H9 (cell line): Measurements from ENCODE around the gene MED20. TPM values are rescaled to one million over a fixed set of nuclear protein-coding genes. Genes with fewer than 3 reads are reported as not detected.

Experiments used
- DNase-seq: peaks from one replicate; pipeline ENCODE4 v3.0.0-alpha.2; 2017
- H2AFZ ChIP-seq: one replicate; pipeline ENCODE4 v1.6.1; 2013; ENCODE audit warnings: mild to moderate bottlenecking, low read length, control low read depth, moderate library complexity
- H2AK5ac ChIP-seq: 2 replicates; pipeline ENCODE4 v1.6.1; 2013; ENCODE audit warnings: low read length, control low read depth, mixed read lengths; ENCODE audit not compliant: insufficient read length
- H2BK120ac ChIP-seq: one replicate; pipeline ENCODE4 v1.6.1; 2013; ENCODE audit warnings: low read depth, mild to moderate bottlenecking, low read length, control low read depth, inconsistent platforms; ENCODE audit not compliant: poor library complexity, severe bottlenecking
- H2BK12ac ChIP-seq: 2 replicates; pipeline ENCODE4 v1.6.1; 2013; ENCODE audit warnings: low read length, control low read depth, mixed read lengths, low read depth; ENCODE audit not compliant: insufficient read length
- H2BK15ac ChIP-seq: 2 replicates; pipeline ENCODE4 v1.6.1; 2013; ENCODE audit warnings: low read depth, low read length, control low read depth
- H2BK20ac ChIP-seq: one replicate; pipeline ENCODE4 v1.6.1; 2013; ENCODE audit warnings: low read depth, mild to moderate bottlenecking, low read length, control low read depth, inconsistent platforms; ENCODE audit not compliant: poor library complexity, severe bottlenecking
- H2BK5ac ChIP-seq: 2 replicates; pipeline ENCODE4 v1.6.1; 2013; ENCODE audit warnings: low read length, control low read depth, mixed read lengths; ENCODE audit not compliant: insufficient read length
- H3K14ac ChIP-seq: 2 replicates; pipeline ENCODE4 v1.6.1; 2013; ENCODE audit warnings: low read length, control low read depth; ENCODE audit not compliant: insufficient read depth
- H3K18ac ChIP-seq: 2 replicates; pipeline ENCODE4 v1.6.1; 2013; ENCODE audit warnings: low read depth, mild to moderate bottlenecking, mixed read lengths, low read length, control low read depth; ENCODE audit not compliant: insufficient read length
- H3K23ac ChIP-seq: 2 replicates; pipeline ENCODE4 v1.6.1; 2013; ENCODE audit warnings: low read length, control low read depth, mixed read lengths, low read depth; ENCODE audit not compliant: insufficient read length
- H3K23me2 ChIP-seq: 2 replicates; pipeline ENCODE4 v1.6.1; 2013; ENCODE audit warnings: low read depth, mild to moderate bottlenecking, mixed read lengths, low read length, control low read depth; ENCODE audit not compliant: insufficient read length, poor library complexity, severe bottlenecking
- H3K27ac ChIP-seq: 2 replicates; pipeline ENCODE4 v1.5.1; 2013; ENCODE audit warnings: low read length, control low read depth, mixed read lengths, low read depth; ENCODE audit not compliant: insufficient read length
- H3K27me3 ChIP-seq: 2 replicates; pipeline ENCODE4 v1.6.1; 2013; ENCODE audit warnings: low read length, control low read depth, inconsistent platforms; ENCODE audit not compliant: insufficient read depth
- H3K4ac ChIP-seq: 2 replicates; pipeline ENCODE4 v1.6.1; 2013; ENCODE audit warnings: low read depth, mild to moderate bottlenecking, control low read depth, inconsistent platforms, low read length, moderate library complexity
- H3K4me1 ChIP-seq: 2 replicates; pipeline ENCODE4 v1.6.1; 2013; ENCODE audit warnings: low read length, control low read depth, inconsistent platforms; ENCODE audit not compliant: insufficient read depth
- H3K4me2 ChIP-seq: 2 replicates; pipeline ENCODE4 v1.6.1; 2013; ENCODE audit warnings: low read length, control low read depth, mixed read lengths; ENCODE audit not compliant: insufficient read length, insufficient read depth
- H3K56ac ChIP-seq: 2 replicates; pipeline ENCODE4 v1.6.1; 2013; ENCODE audit warnings: low read depth, mild to moderate bottlenecking, mixed read lengths, low read length, control low read depth; ENCODE audit not compliant: insufficient read length
- H3K79me1 ChIP-seq: 2 replicates; pipeline ENCODE4 v1.6.1; 2013; ENCODE audit warnings: low read depth, mild to moderate bottlenecking, moderate library complexity, low read length, control low read depth, inconsistent platforms; ENCODE audit not compliant: insufficient read depth, poor library complexity, severe bottlenecking
- H3K79me2 ChIP-seq: 2 replicates; pipeline ENCODE4 v1.6.1; 2013; ENCODE audit warnings: low read length, control low read depth, inconsistent platforms; ENCODE audit not compliant: insufficient read depth
- H3K9ac ChIP-seq: 2 replicates; pipeline ENCODE4 v1.6.1; 2013; ENCODE audit warnings: low read length, control low read depth, mixed read lengths; ENCODE audit not compliant: insufficient read length; ENCODE audit errors: extremely low read depth
- H3K9me3 ChIP-seq: one replicate; pipeline ENCODE4 v1.6.1; 2013; ENCODE audit warnings: low read depth, low read length, inconsistent platforms; ENCODE audit not compliant: control insufficient read depth
- H3T11ph ChIP-seq: one replicate; pipeline ENCODE4 v1.6.1; 2013; ENCODE audit warnings: mild to moderate bottlenecking, low read length, control low read depth, inconsistent platforms
- H4K20me1 ChIP-seq: one replicate; pipeline ENCODE4 v1.6.1; 2013; ENCODE audit not compliant: control insufficient read depth, insufficient read length, insufficient read depth
- H4K5ac ChIP-seq: 2 replicates; pipeline ENCODE4 v1.6.1; 2013; ENCODE audit warnings: low read depth, mild to moderate bottlenecking, mixed read lengths, low read length, control low read depth; ENCODE audit not compliant: insufficient read length
- H4K8ac ChIP-seq: replicated peaks from 2 replicates; pipeline ENCODE4 v1.6.1; 2013; ENCODE audit warnings: low read length, control low read depth, mixed read lengths, low read depth; ENCODE audit not compliant: insufficient read length
- H4K91ac ChIP-seq: 2 replicates; pipeline ENCODE4 v1.6.1; 2013; ENCODE audit warnings: low read depth, mild to moderate bottlenecking, moderate library complexity, mixed read lengths, low read length, control low read depth; ENCODE audit not compliant: insufficient read length
- H3K27ac Mint-ChIP-seq, 3 experiments: 2 replicates in 2 of 3; 3 replicates in 1 of 3; pipeline ENCODE4 v1.8.0; 2020 to 2021; ENCODE audit warnings: mixed read lengths in 3 of 3, mild to moderate bottlenecking in 1 of 3, moderate library complexity in 1 of 3
- H3K27me3 Mint-ChIP-seq: 2 replicates; pipeline ENCODE4 v1.8.0; 2021; ENCODE audit warnings: low read depth, mild to moderate bottlenecking, moderate library complexity, mixed read lengths
- H3K36me3 Mint-ChIP-seq, 3 experiments: 2 replicates in 2 of 3; 3 replicates in 1 of 3; pipeline ENCODE4 v1.8.0; 2020 to 2021; ENCODE audit warnings: low read depth in 3 of 3, mixed read lengths in 3 of 3; ENCODE audit not compliant: insufficient read depth in 1 of 3
- H3K4me1 Mint-ChIP-seq, 2 experiments: 2 replicates each; pipeline ENCODE4 v1.8.0; 2020; ENCODE audit warnings: mixed read lengths in 2 of 2
- H3K4me3 Mint-ChIP-seq, 2 experiments: 2 replicates in 1 of 2; 3 replicates in 1 of 2; pipeline ENCODE4 v1.8.0; 2020 to 2021; ENCODE audit warnings: mild to moderate bottlenecking in 2 of 2, mixed read lengths in 2 of 2, moderate library complexity in 1 of 2
- H3K9me3 Mint-ChIP-seq, 2 experiments: 2 replicates in 1 of 2; 3 replicates in 1 of 2; pipeline ENCODE4 v1.8.0; 2020; ENCODE audit warnings: mild to moderate bottlenecking in 2 of 2, mixed read lengths in 2 of 2, moderate library complexity in 1 of 2
- CTCF ChIP-seq: fragments of 200-600 bp; sonication (generic); conservative IDR thresholded peaks from 3 replicates; pipeline ENCODE4 v1.8.0; 2021; ENCODE audit warnings: antibody characterized with exemption, mild to moderate bottlenecking
- WGBS: extraction: QIAGEN DNeasy Blood & Tissue Kit; methylation state at CpG from one replicate; pipeline ENCODE4 v1.1.7; 2013; ENCODE audit warnings: missing lambda C conversion rate, low lambda C conversion rate, mixed read lengths; ENCODE audit not compliant: insufficient read length; ENCODE audit errors: extremely low coverage; 5-methylcytosine and 5-hydroxymethylcytosine counted together
- total RNA-seq: library from RNA; stranded (reverse); gene quantifications from 2 replicates; pipeline ENCODE4 v1.2.1, GENCODE V29; 2021

MED20 gene
- total RNA-seq, 1 experiment from 2014 or later = 28.9 TPM

GRCh38 chr6:41858703-41859102, 62.2 kb downstream of the MED20 start:
- Histone ChIP-seq H4K5ac (no peak overlapping the region), H2BK12ac (no peak overlapping the region), H3K79me1 (no peaks in the 10 kb centered on the region), H3K27ac (no peak overlapping the region), H2BK5ac (no peak overlapping the region), H2BK120ac (no peak overlapping the region), H3K4me2 (no peak overlapping the region), H3K18ac (no peak overlapping the region), H3K14ac (no peak overlapping the region), H3K4me1 (no peaks in the 10 kb centered on the region), H2BK20ac (no peak overlapping the region), H3K79me2 (no peaks in the 10 kb centered on the region), H3K4ac (no peak overlapping the region), H2AFZ (no peak overlapping the region), H3K23ac (no peak overlapping the region), H3K9ac (no peak overlapping the region), H3K23me2 (no peaks in the 10 kb centered on the region), H2BK15ac (no peak overlapping the region), H3K56ac (no peak overlapping the region), H3K27me3 (no peaks in the 10 kb centered on the region), H4K91ac (no peak overlapping the region), H2AK5ac (no peak overlapping the region), H3K9me3 (no peaks in the 10 kb centered on the region), H4K8ac (no peak overlapping the region), H3T11ph (no peak overlapping the region), H4K20me1 (no peaks in the 10 kb centered on the region)
- no peak overlapping the region for H3K4me3 Mint-ChIP-seq
- no peaks in the 10 kb centered on the region for H3K4me1 Mint-ChIP-seq
- no CpG with 5 or more reads among the region's 2 CpGs for WGBS
- no peaks in the 10 kb centered on the region; a peak in 1 of 7 replicates for H3K36me3 Mint-ChIP-seq
- no peak for DNase-seq
- no peaks in the 10 kb centered on the region for H3K9me3 Mint-ChIP-seq
- no peak for TF ChIP-seq CTCF
- H3K27ac Mint-ChIP-seq = no peak overlapping the region
- no peaks in the 10 kb centered on the region for H3K27me3 Mint-ChIP-seq

Other genes with a start within 250 kb of the MED20 start
- 1.2 and 2.4 TPM in 2 replicates for gene TFEB, start 185.5 kb downstream of the MED20 start, total RNA-seq
- not detected in 2 replicates for gene PGC, start 173.7 kb downstream of the MED20 start, total RNA-seq
- gene FRS3, start 141.2 kb downstream of the MED20 start, total RNA-seq = 4.6 and 4.8 TPM in 2 replicates
- 0.68 and 0.70 TPM in 2 replicates for gene PRICKLE4, start 140.4 kb downstream of the MED20 start, total RNA-seq
- gene TOMM6, start 133.4 kb downstream of the MED20 start, total RNA-seq = 237 and 239 TPM in 2 replicates
- 18.7 and 19.0 TPM in 2 replicates for gene USP49, start 25.8 kb downstream of the MED20 start, total RNA-seq
- gene BYSL, start 360 bp upstream of the MED20 start, total RNA-seq = 71.1 and 74.2 TPM in 2 replicates
- 24.2 and 25.3 TPM in 2 replicates for gene CCND3, start 20.7 kb upstream of the MED20 start, total RNA-seq
- gene TAF8, start 129.4 kb upstream of the MED20 start, total RNA-seq = 30.4 and 32.9 TPM in 2 replicates
- 45.1 and 48.4 TPM in 2 replicates for gene C6orf132, start 221.5 kb upstream of the MED20 start, total RNA-seq